CD1c-positive myeloid dendritic cell (primary cell): ENCODE measurements around the gene BLOC1S1.

Experiments used
- DNase-seq: peaks from one replicate; pipeline ENCODE4 v3.0.0-alpha.2; 2016; ENCODE audit errors: extremely low spot score

Gene BLOC1S1

GRCh38 chr12:55711786-55712553 is 3.9 kb upstream of the BLOC1S1 start:
- DNase-seq: no peak

- no peak for DNase-seq
Observed at GRCh38 chr12:55712700-55713415, 3.0 kb upstream of the BLOC1S1 start.

GRCh38 chr12:55713721-55714120 is 2.1 kb upstream of the BLOC1S1 start:
- DNase-seq: no peak

- DNase-seq: no peak
Observed at GRCh38 chr12:55715169-55715764, 579 bp upstream of the BLOC1S1 start.

- DNase-seq: no peak
Observed at GRCh38 chr12:55716582-55716957, 724 bp downstream of the BLOC1S1 start.

GRCh38 chr12:55717011-55718007 is 1.5 kb downstream of the BLOC1S1 start:
- peak; percentile 61 for DNase-seq

GRCh38 chr12:55718015-55718414 is 2.2 kb downstream of the BLOC1S1 start:
- no peak for DNase-seq

GRCh38 chr12:55718624-55719275 is 2.9 kb downstream of the BLOC1S1 start:
- no peak for DNase-seq

GRCh38 chr12:55719371-55719770 is 3.5 kb downstream of the BLOC1S1 start:
- no peak for DNase-seq

GRCh38 chr12:55720071-55720564 is 4.3 kb downstream of the BLOC1S1 start, which contains the start of gene RDH5:
Gene RDH5 (plus strand): TSS chr12:55720393. CDS start chr12:55721185, 792 bp downstream.
- DNase-seq: no peak

- DNase-seq: peak; percentile 77
Observed at GRCh38 chr12:55720894-55721444, 5.1 kb downstream of the BLOC1S1 start.

GRCh38 chr12:55721601-55722213 is 5.9 kb downstream of the BLOC1S1 start:
- DNase-seq: no peak

- DNase-seq: no peak
Observed at GRCh38 chr12:55722948-55723347, 7.1 kb downstream of the BLOC1S1 start.

GRCh38 chr12:55723516-55724225 is 7.8 kb downstream of the BLOC1S1 start:
- no peak for DNase-seq

GRCh38 chr12:55724226-55724939 is 8.5 kb downstream of the BLOC1S1 start:
- peak; percentile 81 for DNase-seq

GRCh38 chr12:55724940-55725309 is 9.1 kb downstream of the BLOC1S1 start:
- DNase-seq: no peak

GRCh38 chr12:55725556-55725955 is 9.7 kb downstream of the BLOC1S1 start:
- no peak for DNase-seq

- peak; percentile 80 for DNase-seq
Observed at GRCh38 chr12:55726971-55727370, 11.1 kb downstream of the BLOC1S1 start.
